ENCODE data around the gene RNF6.
A peak's percentile ranks its signal among the peaks of the same experiment; 100 is the strongest.

The RNF6 gene

DNA sequence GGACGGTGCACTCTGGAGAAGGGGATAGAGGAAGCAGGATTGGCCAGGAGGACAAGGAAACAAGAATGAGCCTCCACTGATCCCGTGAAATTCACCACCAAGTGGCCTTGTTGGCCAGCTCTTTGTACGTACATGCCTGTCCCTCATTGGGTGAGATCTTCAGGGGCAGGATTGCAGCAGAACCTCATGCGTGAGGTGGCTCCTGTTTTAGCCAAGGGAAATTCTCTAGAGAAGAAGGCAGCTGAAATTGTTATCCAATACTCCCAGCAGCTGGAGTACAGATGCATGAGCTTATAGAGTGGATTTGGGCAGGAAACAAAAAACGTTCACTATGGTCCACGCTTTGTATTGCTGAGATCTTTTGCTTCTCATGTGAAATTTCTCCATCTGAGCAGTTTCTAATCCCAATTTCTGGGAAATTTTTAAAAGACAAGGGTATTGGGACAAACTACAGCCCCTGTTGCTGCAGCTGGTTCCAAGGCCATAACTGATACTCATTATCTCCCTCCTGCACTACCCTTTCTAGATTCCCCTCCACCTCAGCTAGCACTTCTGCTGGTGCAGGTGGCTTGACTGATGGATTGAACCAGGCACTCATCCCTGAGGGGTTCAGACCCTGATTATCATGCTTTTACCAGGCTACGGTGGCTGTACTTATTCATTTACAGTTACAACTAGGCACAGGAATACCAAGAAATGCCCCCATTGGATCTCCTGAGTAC is 3.9 kb upstream of the RNF6 start:
- DNase-seq: no peak

DNA sequence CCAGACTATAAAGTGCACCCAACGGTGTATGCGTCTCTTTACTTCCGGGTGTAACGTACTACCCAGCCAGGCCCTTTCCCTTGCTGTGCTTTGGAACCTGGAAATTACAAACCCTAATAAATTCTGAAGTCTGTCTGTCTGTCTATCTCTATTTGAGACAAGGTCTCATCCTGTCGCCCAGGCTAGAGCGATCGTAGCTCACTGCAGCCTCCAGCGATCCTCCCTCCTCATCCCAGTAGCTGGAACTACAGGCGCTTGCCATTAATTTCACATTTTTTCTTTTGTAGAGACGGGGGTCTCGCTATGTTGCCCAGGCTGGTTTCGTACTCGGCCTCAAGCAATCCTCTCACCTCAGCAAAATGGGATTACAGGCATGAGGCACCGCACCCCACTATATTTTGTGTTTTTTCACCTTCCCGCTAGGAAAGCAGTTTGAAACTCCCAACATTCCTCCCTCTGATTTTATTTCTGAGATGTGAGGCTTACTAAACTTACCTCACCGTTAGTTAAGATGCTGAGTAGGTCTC is 469 bp upstream of the RNF6 start:
- no peak for DNase-seq

DNA sequence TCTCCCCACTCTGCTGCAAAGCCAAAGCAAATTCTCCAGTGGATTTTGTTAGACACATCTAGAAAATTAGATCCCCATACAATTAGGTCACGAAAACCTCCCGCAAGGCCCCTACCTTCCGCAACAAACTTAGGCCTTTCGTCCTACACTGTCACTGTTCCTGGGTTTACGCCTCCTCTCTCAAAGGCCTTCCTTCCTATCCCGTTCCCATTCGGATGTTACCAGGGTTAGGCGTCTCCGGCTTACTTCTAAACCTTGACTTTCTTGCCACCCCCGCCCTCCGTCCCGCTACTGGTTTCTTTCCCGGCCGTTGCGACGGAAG is 754 bp downstream of the RNF6 start:
- no peak for DNase-seq

DNA sequence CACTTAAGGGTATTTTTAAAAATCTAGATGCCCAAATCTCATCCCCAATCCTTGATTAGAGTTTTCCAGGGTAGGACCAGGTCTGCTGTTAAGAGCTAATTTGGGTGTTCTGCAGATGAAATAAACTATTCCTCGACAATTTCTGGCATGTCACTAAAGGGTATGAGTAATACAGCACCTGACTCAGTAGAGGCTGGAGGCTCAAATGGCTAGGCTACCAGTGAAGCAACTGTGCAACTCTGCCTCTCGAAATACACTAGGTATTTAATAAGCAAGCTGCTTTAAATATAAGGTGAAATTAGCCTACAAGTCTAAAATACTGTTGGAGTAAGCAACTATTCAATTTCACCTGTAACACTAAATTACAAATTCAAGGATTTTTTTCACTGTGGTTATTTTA is 1.5 kb downstream of the RNF6 start:
- DNase-seq: peak; percentile 45

DNA sequence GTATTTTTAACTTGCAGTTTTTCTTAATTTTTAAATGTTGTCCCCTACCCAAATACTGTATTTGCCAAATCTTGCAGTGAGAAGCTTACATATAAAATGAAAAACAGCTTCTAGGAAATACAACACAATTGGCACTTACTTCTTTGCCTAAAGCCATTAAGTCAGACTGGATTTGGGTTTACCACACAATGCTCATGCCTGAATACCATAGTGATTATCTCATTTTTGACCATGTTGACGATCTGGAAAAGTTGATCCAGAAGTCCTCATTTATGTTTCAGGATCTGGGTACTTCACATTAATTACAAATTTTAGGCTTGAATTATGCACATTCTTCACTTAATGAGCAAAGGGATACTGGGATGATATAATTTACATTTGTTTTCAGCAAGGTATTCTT is 2.4 kb downstream of the RNF6 start:
- DNase-seq: no peak

DNA sequence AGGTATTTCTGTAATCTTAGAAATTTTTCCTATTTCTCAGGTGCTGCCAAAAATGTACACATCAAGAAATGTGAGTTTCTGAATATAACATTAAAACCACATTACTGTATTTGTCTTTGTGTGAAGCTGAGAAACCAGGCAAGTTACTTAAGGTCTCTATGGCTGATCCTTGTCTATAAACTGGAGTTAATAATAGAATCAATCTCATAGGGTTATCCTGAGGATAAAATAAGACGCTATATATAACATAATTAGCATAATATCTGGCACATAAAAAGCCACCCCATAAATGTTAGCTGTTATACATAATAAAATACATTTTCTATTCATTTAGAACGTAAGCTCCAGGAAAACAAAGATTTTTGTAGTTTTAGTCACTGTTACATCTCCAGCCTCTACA is 6.1 kb downstream of the RNF6 start:
- DNase-seq: no peak

DNA sequence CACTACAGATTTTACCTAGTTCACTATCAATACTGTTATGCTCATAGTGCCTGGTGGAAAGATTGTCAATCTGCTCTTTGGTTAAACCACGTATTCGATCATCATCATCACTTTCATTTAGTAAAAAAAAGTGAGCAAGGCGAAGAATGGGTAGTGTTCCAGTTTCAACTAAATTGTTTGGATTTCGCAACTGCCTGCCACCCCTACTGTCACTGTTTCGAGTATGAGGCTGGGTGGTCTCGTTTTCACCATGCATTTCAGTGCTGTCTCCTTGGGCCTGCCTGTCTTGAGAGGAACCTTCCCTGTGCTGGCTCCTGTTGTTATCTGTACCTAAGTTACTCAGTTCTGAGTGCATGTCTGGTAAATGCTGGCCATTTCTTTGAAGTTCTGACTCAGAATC is 8.1 kb downstream of the RNF6 start:
- no peak for DNase-seq

DNA sequence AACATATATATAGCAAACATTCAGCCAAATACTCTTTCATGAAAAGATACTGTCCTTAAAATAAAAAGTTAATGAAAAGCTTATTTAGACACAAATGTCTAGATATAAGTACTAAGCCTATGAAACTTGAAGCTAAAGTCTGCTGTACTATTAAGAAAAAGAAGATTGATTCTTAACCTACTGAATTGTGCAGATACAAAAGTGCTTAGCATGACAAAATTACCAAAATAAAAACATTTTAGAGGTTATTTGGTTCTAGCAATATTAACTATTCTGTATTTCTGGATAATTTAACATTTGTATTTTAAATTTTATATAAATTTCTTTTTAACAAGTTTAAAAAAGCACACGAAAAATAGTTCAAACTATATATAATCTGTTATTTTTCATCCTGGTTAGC is 8.8 kb downstream of the RNF6 start:
- DNase-seq: no peak

DNA sequence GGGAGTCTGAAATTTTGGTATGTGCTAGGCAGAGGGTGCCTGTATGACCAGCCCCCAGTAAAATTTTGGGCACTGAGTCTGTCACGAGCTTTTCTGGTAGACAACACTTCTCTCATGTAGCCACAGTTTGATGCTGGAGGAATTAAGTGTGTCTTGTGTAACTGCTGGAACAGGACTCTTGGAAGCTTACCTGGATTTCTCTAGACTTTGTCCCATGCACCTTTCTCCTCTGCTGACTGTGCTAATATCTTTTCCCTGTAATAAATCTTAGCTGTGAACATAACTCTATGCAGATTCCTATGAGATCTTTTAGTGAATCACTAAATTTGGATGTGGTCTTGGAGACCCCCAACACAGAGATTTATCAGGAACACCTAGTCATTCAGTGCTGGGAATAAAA is 13.8 kb downstream of the RNF6 start:
- no peak for DNase-seq

DNA sequence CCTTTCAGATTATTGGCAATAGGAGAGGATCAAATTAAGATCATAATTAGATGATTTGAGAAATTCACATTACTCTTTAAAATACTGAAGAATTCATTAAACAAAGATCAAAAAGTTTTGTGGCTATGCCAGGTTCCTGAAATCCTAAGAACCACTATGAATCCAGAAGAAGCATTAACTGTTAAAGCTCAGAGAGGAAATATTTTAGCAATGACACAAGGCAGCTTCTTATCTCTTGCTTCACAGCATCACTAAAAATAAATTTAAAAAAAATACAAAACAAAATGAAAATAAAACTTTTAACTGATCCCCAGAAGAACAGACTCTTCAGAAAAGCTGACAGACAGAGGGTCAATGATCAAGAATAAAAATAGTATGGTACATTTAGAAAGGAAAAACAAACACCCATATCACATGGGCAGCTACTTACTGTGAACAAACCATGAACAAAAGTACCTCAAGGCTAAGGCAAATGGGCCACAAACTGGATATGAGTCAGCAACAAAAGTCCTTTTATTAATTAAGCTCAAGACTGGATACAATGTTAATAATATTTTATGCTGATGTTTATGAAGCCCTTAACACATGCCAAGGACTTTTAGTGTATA is 19.6 kb downstream of the RNF6 start:
- no peak for DNase-seq

DNA sequence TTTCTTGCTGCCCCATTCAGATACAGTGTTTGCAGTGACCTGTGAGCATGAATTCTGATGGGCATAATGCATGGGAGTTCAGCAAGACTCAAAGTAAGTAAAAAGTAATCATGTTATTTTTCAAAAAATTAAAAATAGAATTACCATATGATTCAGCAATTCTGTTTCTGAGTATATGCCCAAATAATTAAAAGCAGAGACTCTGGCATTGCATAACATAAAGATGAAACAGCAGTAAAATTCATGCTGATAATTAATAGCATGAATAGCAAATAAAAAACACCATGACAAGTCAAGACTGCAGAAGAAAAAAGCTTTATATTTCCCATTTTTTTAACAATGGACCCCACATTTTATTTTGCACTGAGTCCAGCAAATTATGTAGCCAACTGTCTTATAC is 21.3 kb downstream of the RNF6 start:
- no peak for DNase-seq

DNA sequence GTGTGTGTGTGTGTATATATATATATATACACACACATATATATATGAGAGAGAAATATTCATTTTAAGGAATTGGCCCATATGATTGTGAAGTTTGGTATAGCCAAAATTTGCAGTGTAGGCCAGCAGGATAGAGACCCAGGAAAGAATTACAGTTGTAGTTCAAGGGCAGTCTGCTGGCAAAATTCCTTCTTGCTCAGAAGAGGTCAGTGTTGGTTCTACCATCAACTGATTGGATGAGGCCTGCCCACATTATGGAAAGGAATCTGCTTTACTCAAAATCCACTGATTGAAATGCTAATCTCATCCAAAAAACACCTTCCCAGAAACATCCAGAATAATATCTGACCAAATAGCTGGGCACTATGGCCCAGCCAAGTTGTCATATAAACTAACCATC is 24.0 kb downstream of the RNF6 start:
- no peak for DNase-seq

DNA sequence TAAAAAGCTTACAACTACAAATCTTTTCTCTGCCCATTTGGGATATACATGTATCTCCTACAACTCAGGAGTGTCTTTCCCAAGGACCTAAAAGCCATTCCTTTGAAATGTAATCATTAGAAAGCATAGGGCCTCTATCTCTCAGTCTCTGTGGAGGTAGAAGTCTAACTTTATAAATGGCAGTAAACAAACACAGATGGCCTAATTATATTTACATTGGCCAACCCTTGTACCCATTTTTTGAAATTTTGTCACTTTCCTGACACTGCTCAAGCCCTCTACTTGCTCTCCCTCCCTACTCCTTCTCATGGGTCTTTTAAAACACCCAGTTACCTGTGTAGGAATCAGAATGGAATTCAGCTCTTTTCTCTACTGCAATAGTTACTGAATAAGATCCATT is 24.8 kb downstream of the RNF6 start:
- no peak for DNase-seq

DNA sequence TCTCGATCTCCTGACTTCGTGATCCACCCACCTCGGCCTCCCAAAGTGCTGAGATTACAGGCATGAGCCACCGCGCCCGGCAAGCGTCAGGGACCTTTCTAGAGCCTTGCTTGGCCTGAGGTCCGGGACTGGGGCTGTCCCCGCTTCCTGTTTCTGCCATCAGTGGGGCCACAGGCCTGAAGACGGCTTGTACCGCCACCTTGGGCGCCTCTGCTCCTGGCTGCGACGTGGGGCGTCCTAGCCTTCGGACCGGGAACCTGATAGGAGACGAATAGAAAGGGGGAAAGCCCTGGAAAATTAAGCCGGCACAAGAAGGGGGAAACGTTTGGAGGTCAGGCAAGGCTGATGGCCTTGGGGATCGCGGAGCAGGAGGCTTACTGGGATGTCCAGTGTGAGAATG is 35.1 kb downstream of the RNF6 start:
- DNase-seq: peak; percentile 23

DNA sequence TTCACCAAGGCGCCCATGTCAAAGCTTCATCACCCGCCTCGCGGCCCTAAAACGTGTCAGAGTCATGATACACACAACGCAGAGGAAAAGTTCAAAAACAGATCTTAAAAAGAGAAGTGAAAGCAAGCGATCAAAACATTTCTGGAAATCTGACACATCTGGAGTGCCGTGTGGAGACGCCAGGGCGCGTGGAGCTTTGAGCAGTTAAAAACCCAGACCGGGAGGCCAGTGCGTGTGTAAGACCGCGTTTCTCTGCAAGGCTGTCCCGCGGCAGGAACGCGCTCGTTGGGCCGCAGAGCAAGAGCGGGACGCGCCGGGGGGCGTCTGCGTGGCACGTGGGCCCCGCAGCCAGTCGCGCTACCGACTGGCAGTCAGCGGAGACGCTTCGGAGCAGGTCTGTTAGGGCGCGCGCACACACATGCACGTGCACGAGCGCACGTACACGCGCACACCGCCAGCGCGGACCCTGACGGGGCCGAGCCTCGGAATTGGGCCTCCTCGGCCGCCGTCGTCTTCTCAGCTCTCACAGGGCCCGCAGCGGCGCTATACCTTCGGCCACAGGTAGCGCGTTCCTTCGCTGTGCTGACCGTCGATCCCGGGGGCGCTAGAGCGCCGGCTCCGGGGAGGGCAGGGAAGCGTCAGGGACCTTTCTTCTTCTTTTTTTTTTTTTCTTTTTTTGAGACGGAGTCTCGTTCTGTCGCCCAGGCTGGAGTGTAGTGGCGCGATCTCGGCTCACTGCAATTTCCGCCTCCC is 35.8 kb downstream of the RNF6 start:
- peak; percentile 95 for DNase-seq

DNA sequence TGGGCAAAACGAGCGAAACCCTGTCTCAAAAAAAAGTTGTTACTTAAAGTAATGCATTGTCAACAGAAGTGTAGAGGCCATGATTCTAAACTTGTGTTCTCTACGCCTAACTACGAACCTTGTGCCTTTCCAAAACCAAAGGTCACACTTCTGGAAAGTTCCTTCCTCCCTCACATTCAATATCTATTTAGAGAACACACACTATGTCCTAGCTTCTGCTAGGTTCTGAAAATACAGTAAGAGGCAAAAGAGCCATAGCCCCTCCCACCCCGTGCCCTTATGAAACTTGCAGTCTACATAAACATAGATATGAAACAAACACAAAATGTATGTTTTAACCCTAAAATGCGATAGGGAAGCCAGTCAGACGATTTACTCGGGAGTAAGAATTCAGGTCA is 36.4 kb downstream of the RNF6 start:
- no peak for DNase-seq

DNA sequence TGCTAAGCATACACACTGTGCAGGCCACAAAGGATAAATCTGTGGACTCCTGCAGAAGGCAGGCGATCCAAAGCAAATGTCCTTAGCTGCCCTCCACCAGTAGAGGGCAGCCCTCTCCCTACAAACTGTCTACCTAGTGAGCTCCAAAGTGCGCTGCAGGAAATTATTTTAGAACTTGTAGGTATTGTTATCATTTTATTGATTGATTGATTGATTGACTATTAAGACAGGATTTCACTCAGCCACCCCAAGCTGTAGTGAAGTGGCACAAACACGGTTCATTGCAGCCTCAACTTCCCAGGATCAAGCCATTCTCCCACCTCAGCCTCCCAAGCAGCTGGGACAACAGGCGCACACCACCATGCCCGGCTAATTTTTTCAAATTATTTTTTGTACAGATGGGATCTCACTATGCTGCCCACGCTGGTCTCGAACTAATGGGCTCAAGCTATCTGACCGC is 37.3 kb downstream of the RNF6 start:
- peak; percentile 91 for DNase-seq

DNA sequence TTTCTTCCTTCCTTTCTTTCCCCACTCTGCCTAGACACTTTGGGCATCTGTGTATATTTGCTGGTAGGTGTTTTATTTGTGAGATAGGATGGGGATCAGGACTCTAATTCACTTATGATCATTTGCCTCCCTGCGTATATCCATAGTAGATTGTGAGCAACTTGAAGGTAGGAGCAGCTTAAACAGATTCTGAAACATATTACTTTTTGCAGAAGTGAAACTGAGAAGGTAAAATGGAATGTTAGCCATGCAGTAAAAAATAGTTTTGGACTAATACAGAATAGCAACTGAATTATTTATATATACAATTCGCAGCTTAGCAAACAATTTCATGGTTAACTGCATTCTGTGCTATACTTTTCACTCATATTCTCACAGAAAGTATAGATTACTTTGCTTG is 38.7 kb downstream of the RNF6 start:
- no peak for DNase-seq

DNA sequence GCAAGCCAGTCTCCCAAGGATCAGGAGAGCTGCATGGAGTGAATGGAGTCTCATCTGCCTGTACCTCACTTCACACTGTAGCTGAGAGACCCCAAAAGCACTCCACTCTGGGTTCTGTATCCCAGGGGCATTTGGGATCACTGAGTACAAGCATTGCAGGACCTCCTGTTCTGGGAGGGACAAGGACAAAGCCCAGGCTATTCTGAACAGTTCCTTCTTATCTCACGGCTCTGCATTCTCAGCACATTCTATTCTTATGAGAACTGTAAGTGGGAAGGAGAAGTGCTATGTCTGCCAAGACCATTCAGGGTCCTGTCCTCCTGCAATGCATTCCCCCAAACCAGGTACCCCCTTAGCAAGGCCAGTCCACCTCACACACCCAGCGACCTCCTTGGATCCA is 42.8 kb downstream of the RNF6 start:
- DNase-seq: no peak

DNA sequence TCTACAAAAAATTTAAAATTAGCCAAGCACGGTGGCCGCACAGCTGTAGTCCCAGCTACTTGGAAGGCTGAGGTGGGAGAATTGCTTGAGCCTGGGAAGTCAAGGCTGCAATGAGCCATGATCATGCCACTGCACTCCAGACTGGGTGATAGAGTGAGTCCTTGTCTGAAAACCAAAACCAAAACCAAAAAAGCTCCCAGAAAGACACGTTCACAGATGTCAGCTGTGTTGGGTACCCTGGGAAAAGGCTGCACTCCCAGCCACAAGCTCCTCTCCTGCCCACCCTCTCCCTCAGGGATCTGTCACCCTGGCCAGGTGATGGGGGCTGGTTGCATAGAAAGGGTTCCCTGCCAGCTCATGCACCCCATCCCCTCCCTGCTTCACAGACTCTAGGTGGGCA is 53.3 kb downstream of the RNF6 start:
- DNase-seq: no peak

DNA sequence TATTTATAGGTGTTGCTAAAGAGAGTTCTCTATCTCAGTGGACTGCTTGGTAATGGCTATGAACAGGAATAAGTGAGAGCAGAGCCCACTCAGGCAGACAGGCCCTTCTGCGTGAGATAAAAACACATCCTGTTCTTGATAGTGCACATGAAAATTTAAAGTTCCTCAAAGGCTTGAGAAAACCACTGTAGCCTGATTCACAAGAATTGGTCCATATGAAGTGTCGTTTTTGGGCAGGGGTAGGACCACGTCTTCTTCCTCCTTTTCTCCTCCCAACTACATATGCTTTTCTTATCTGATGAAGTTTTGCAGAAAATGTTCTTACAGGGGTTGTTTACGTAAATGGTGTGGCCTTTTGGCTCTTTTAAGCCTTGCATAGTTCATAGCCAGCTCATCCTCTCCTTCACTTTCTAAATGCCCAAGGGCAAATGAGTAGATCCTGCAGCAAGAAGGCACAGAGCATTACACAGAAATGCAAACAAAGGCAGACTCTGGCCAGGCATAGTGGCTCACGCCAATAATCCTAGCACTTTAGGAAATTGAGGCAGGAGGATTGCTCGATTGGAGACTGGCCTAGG is 53.8 kb downstream of the RNF6 start:
- DNase-seq: peak; percentile 47

DNA sequence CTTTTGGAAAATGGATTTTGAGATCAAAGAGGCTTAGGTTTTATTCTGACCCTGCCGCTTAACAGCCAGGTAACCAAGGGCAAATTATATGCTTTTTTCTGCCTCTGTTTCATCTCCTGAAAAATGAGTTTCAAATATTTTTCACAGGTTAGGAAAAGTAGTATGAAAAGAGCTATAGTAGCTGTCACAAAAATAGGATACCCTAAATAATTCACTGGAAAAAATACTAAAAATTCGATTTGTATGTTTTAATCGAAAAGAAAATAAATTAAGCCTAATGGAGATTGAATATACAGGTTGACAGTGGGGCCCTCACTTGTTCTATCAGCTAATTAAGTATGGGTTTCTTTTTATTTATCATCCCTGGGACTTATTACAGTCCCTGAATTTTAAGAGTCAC is 58.3 kb downstream of the RNF6 start:
- DNase-seq: no peak
